Measurements from ENCODE around the gene LAMA5. TPM values are rescaled to one million over a fixed set of nuclear protein-coding genes. Genes with fewer than 3 reads are reported as not detected.

The LAMA5 gene
- polyA plus RNA-seq, 1 donor (not counting 4 experiments of a cell fraction or from before 2014, with no cell fraction given), result 8.7 TPM

- H3K4me2 ChIP-seq (ENCODE audit: control insufficient read depth, extremely low read depth, insufficient read depth, low read depth, low read length), result no peak overlapping the region
- no peaks in the 10 kb centered on the region for H3K79me2 ChIP-seq (ENCODE audit: control insufficient read depth, insufficient read depth, low read length)
- TF ChIP-seq CTCF (optimal IDR thresholded peaks at IDR 0.05 in 1 of 3, IDR thresholded peaks at IDR 0.05 in 1 of 3, conservative IDR thresholded peaks at IDR 0.05 in 1 of 3; ENCODE audit: extremely low read depth in 1 of 3, insufficient read depth in 2 of 3, low read length in 3 of 3) (no peak), EZH2 (IDR thresholded peaks at IDR 0.05; ENCODE audit: low read length) (no peak)
- no peak overlapping the region for H3K9ac ChIP-seq (ENCODE audit: control insufficient read depth, extremely low read depth, insufficient read depth, low read length)
- dilution Hi-C loops (cut with MboI; ENCODE audit: extremely low pct_ligation_motif_present, low sequenced_read_pairs), result no loop called here
- no peaks in the 10 kb centered on the region for H3K9me1 ChIP-seq (ENCODE audit: control insufficient read depth, extremely low read depth, insufficient read depth, low read length)
- H3K27me3 ChIP-seq (ENCODE audit: control insufficient read depth, extremely low read depth, insufficient read depth, low read length), result no peaks in the 10 kb centered on the region
- no peak for FAIRE-seq
- no peaks in the 10 kb centered on the region for H3K9me3 ChIP-seq (ENCODE audit: control insufficient read depth, low read depth, low read length)
- no peak for DNase-seq (ENCODE audit: low read depth, low spot score)
- no peaks in the 10 kb centered on the region for H3K4me1 ChIP-seq (ENCODE audit: control insufficient read depth, extremely low read depth, insufficient read depth, low read length)
- H3K36me3 ChIP-seq (ENCODE audit: control insufficient read depth in 2 of 2, extremely low read depth in 1 of 2, insufficient read depth in 2 of 2, low read length in 2 of 2), result peaks cover 54 to 65% of the 10 kb centered on the region in 2 experiments
- H3K4me3 ChIP-seq (ENCODE audit: control insufficient read depth in 2 of 3, extremely low read depth in 1 of 3, insufficient read depth in 2 of 3, low read depth in 1 of 3, low read length in 3 of 3), result no peak overlapping the region
- H3K27ac ChIP-seq (ENCODE audit: control insufficient read depth, insufficient read depth, low read length), result no peak overlapping the region
- no peaks in the 10 kb centered on the region for H4K20me1 ChIP-seq (ENCODE audit: control insufficient read depth, extremely low read depth, insufficient read depth, low read length)
- no peak overlapping the region for H2AFZ ChIP-seq (ENCODE audit: control insufficient read depth, low read length)
These were observed 39.2 kb downstream of the LAMA5 start for GRCh38 chr20:62327726-62328495.

GRCh38 chr20:62326959-62327725 lies 40.0 kb downstream of the LAMA5 start:
- Histone ChIP-seq H3K79me2 (ENCODE audit: control insufficient read depth, insufficient read depth, low read length) (no peaks in the 10 kb centered on the region), H3K4me3 (ENCODE audit: control insufficient read depth in 2 of 3, extremely low read depth in 1 of 3, insufficient read depth in 2 of 3, low read depth in 1 of 3, low read length in 3 of 3) (no peak overlapping the region), H3K9me1 (ENCODE audit: control insufficient read depth, extremely low read depth, insufficient read depth, low read length) (no peaks in the 10 kb centered on the region), H3K27ac (ENCODE audit: control insufficient read depth, insufficient read depth, low read length) (no peak overlapping the region), H3K36me3 (ENCODE audit: control insufficient read depth in 2 of 2, extremely low read depth in 1 of 2, insufficient read depth in 2 of 2, low read length in 2 of 2) (peaks cover 53 to 62% of the 10 kb centered on the region in 2 experiments), H3K27me3 (ENCODE audit: control insufficient read depth, extremely low read depth, insufficient read depth, low read length) (no peaks in the 10 kb centered on the region), H4K20me1 (ENCODE audit: control insufficient read depth, extremely low read depth, insufficient read depth, low read length) (no peaks in the 10 kb centered on the region), H2AFZ (ENCODE audit: control insufficient read depth, low read length) (no peak overlapping the region), H3K4me1 (ENCODE audit: control insufficient read depth, extremely low read depth, insufficient read depth, low read length) (no peaks in the 10 kb centered on the region), H3K4me2 (ENCODE audit: control insufficient read depth, extremely low read depth, insufficient read depth, low read depth, low read length) (no peak overlapping the region), H3K9me3 (ENCODE audit: control insufficient read depth, low read depth, low read length) (no peaks in the 10 kb centered on the region), H3K9ac (ENCODE audit: control insufficient read depth, extremely low read depth, insufficient read depth, low read length) (no peak overlapping the region)
- FAIRE-seq, result no peak
- dilution Hi-C loops (cut with MboI; ENCODE audit: extremely low pct_ligation_motif_present, low sequenced_read_pairs), result no loop called here
- DNase-seq (ENCODE audit: low read depth, low spot score), result no peak
- TF ChIP-seq CTCF (optimal IDR thresholded peaks at IDR 0.05 in 1 of 3, IDR thresholded peaks at IDR 0.05 in 1 of 3, conservative IDR thresholded peaks at IDR 0.05 in 1 of 3; ENCODE audit: extremely low read depth in 1 of 3, insufficient read depth in 2 of 3, low read length in 3 of 3) (no peak), EZH2 (IDR thresholded peaks at IDR 0.05; ENCODE audit: low read length) (no peak)

All from keratinocyte (primary cell).